A549 (cell line): Measurements from ENCODE around the gene MIPOL1. TPM values are rescaled to one million over a fixed set of nuclear protein-coding genes. Genes with fewer than 3 reads are reported as not detected.
A peak's percentile ranks its signal among the peaks of the same experiment; 100 is the strongest.
"Not testable (repeated sequence)": the region's sequence is repeated elsewhere in the genome, so short reads cannot be mapped to it uniquely, and the experiment has no call there.

Experiments
- ATAC-seq, 2 experiments: fragments of 200-7000 bp in 1 of 2; fragments of >200 bp in 1 of 2; cut with Nextera tagmentation in 1 of 2; cut with Tn5 transposase in 1 of 2; 3 replicates each; pipeline versions ENCODE4 v1.8.0 to v1.9.1; 2018 to 2020; ENCODE audit warnings: mild to moderate bottlenecking in 1 of 2, moderate library complexity in 1 of 2
- CTCF ChIA-PET: fragments of 300-600 bp; sonication (Branson Sonifier 250); formaldehyde crosslinking; extraction: SDS; loops from one replicate; lab custom pipeline; 2021; ENCODE audit warnings: antibody characterized with exemption, inconsistent platforms; lab: Yijun Ruan, JAX
- POLR2A ChIA-PET: fragments of 350-600 bp; formaldehyde crosslinking; extraction: SDS; loops from one replicate; lab custom pipeline; 2021; ENCODE audit warnings: antibody characterized with exemption, inconsistent platforms; lab: Yijun Ruan, JAX
- DNase-seq, 2 experiments: peaks; one replicate each; pipeline versions ENCODE4 v3.0.0 to v3.0.0-alpha.2; 2011 to 2016; ENCODE audit warnings: low read depth in 1 of 2, low spot score in 1 of 2
- FAIRE-seq: peaks from 2 replicates; lab custom pipeline; 2011; peaks lifted over from hg19 to GRCh38; lab: Jason Lieb, UNC
- H3K27ac ChIP-seq, 2 experiments: fragments of >200 bp; sonication (Bioruptor Twin); formaldehyde crosslinking; 3 replicates each; pipeline ENCODE4 v1.5.1; 2016 to 2017
- H3K4me1 ChIP-seq: fragments of >200 bp; sonication (Bioruptor Twin); formaldehyde crosslinking; 3 replicates; pipeline ENCODE4 v1.6.1; 2016
- H3K4me2 ChIP-seq: fragments of >200 bp; sonication (Bioruptor Twin); formaldehyde crosslinking; 3 replicates; pipeline ENCODE4 v1.6.1; 2016
- H3K4me3 ChIP-seq: fragments of >200 bp; sonication (Bioruptor Twin); formaldehyde crosslinking; 3 replicates; pipeline ENCODE4 v1.5.1; 2016
- H3K9me3 ChIP-seq: fragments of >200 bp; sonication (Bioruptor Twin); formaldehyde crosslinking; 3 replicates; pipeline ENCODE4 v1.6.1; 2016
- FOSB ChIP-seq: fragments of 250-450 bp; sonication (Bioruptor Pico); IDR thresholded peaks from 2 replicates; pipeline ENCODE4 v1.5.0; 2020; ENCODE audit warnings: mild to moderate bottlenecking, moderate library complexity
- FOSL2 ChIP-seq, 2 experiments: fragments of 450-650 bp in 1 of 2; fragments of >200 bp in 1 of 2; sonication (Bioruptor Twin) in 1 of 2; formaldehyde crosslinking; IDR thresholded peaks; 2 replicates each; pipeline versions ENCODE4 v1.5.0 to v1.6.1; 2016 to 2020; ENCODE audit warnings: mild to moderate bottlenecking in 1 of 2, moderate library complexity in 1 of 2
- JUNB ChIP-seq: fragments of >200 bp; sonication (Bioruptor Twin); formaldehyde crosslinking; IDR thresholded peaks from 2 replicates; pipeline ENCODE4 v1.6.1; 2016
- NPAS2 ChIP-seq: fragments of 250-450 bp; sonication (Bioruptor Pico); IDR thresholded peaks from 2 replicates; pipeline ENCODE4 v1.8.0; 2022; ENCODE audit warnings: mild to moderate bottlenecking, moderate library complexity, borderline replicate concordance
- RAD21 ChIP-seq, 2 experiments: fragments of >200 bp in 1 of 2; sonication (Bioruptor Twin) in 1 of 2; formaldehyde crosslinking in 1 of 2; IDR thresholded peaks in 1 of 2; conservative IDR thresholded peaks in 1 of 2; 2 replicates in 1 of 2; 3 replicates in 1 of 2; pipeline ENCODE4 v1.6.1; 2012 to 2018; ENCODE audit warnings: inconsistent platforms in 1 of 2
- SMC3 ChIP-seq: fragments of >200 bp; sonication (Bioruptor Twin); formaldehyde crosslinking; IDR thresholded peaks from 3 replicates; pipeline ENCODE4 v1.6.1; 2018; ENCODE audit warnings: inconsistent platforms
- WGBS: methylation state at CpG from one replicate; pipeline ENCODE4 v1.1.6; 2017; ENCODE audit errors: missing lambda C conversion rate; 5-methylcytosine and 5-hydroxymethylcytosine counted together
- polyA plus RNA-seq, 4 experiments: library from polyadenylated mRNA; depleted of rRNA in 3 of 4; stranded (reverse); fragments of >200 nt; fragmentation: RNase III in 1 of 4; extraction: RNeasy Plus Mini Kit Qiagen cat#74134 plus additional on column Dnase treatment in 1 of 4; gene quantifications; 2 replicates in 3 of 4; 3 replicates in 1 of 4; pipeline ENCODE4 v1.2.3, GENCODE V29; 2011 to 2017
- TF ChIP-seq, protein P1 (sequence below): fragments of >200 bp; sonication (Bioruptor Twin); formaldehyde crosslinking; IDR thresholded peaks from 3 replicates; pipeline ENCODE4 v1.5.1; 2016
- TF ChIP-seq, protein P2 (sequence below): fragments of 200-600 bp; sonication (generic); IDR thresholded peaks from 2 replicates; pipeline ENCODE4 v1.6.1; 2016; ENCODE audit warnings: antibody characterized with exemption, mild to moderate bottlenecking, moderate library complexity

MIPOL1 gene
- polyA plus RNA-seq, 2 of the 4 experiments (the other 2 are of a cell fraction), result 5.2 to 13.4 TPM

DNA sequence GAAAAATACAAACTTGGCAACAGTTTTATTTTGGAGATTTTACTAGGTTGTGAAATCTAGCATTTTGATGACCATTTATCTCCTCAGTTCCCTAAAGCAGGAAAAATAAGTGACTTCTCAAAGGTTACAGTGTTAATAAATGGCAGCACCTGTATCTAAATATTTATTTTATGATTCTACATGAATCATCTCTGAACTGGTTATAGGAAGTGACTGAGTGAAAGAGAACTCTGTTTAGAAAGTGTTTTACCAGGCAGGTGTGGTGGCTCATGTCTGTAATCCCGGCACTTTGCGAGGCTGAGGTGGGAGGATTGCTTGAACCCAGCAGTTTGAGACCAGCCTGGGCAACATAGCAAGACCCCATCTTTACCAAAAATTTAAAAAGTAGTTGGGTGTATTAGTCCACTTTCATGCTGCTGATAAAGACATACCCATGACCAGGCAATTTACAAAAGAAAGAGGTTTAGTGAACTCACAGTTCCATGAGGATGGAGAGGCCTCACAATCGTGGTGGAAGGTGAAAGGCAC is 26.3 kb downstream of the MIPOL1 start:
- FAIRE-seq (no peak), ATAC-seq (no peak)
- TF ChIP-seq JUNB (peak; percentile 48), SMC3 (no peak), FOSL2 (IDR thresholded peaks at IDR 0.05) (no peak), FOSL2 (CRISPR knock-in tag; IDR thresholded peaks at IDR 0.05) (0 out of 2 replicates have a peak, but pooled peaks have one; percentile 14)
- TF ChIP-seq, all 56 proteins: peak for 2
- no peak overlapping the region for H3K4me3 ChIP-seq
- 34% methylated on average over 3 of the region's 3 CpGs for WGBS
- peak in 1 of 2 experiments; percentile 22 for DNase-seq
- H3K27ac ChIP-seq, result no peak overlapping the region
- H3K9me3 ChIP-seq, result peaks cover 18% of the 10 kb centered on the region
- ChIA-PET CTCF (no interaction called here), POLR2A (no interaction called here)
- H3K4me2 ChIP-seq, result peak overlapping the region; percentile 7; the same call in 2 of the 3 replicates
- H3K4me1 ChIP-seq, result peaks cover 10% of the 10 kb centered on the region; the same call in 1 of the 3 replicates

DNA sequence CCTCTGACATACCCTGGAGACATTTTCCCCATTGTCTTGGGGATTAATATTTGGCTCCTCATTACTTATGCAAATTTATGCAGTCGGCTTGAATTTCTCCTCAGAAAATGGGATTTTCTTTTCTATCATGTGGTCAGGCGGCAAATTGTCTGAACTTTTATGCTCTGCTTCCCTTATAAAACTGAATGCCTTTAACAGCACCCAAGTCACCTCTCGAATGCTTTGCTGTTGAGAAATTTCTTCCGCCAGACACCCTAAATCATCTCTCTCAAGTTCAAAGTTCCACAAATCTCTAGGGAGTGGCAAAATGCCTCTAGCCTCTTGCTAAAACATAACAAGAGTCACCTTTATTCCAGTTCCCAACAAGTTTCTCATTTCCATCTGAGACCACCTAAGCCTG is 27.9 kb downstream of the MIPOL1 start:
- Histone ChIP-seq H3K9me3 (peaks cover 18% of the 10 kb centered on the region), H3K4me1 (peaks cover 13% of the 10 kb centered on the region; the same call in 1 of the 3 replicates)
- ATAC-seq, DNase-seq, H3K4me2 ChIP-seq, FAIRE-seq, H3K4me3 ChIP-seq, POLR2A ChIA-PET, CTCF ChIA-PET, H3K27ac ChIP-seq: not testable (repeated sequence)
- 92% methylated on average over 4 of the region's 4 CpGs for WGBS

DNA sequence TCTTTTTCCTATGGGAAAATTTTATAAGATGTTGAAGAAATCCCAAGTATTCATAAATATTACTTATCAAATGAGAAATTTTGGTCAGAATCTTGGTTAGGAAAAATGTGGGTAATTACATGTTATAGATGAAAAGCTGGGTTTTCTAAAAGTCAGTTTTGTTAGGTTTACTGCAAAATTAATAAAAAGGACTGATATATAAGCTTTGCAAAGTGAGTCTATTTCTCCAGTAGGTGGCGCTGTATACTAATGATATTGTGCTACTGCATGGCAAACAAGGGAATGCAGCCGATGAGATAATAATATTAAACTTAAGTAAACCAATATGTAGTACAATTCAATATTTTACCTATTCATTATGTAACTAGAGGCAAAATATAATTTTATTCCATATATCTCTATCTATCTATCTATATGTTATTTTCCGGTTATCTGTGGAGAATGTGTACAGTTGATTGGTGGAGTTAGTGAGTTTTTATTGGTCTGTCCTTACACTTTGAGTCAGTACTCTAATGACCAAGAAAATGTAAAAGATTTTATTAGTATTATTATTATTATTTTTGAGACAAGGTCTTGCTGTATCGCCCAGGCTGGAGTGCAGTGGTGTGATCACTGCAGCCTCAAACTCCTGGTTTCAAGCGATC is 32.9 kb downstream of the MIPOL1 start:
- peak; percentile 35 to 70 for DNase-seq
- 62% methylated on average over 5 of the region's 5 CpGs for WGBS

More for the DNA sequence above, 32.9 kb downstream of the MIPOL1 start:
- TF ChIP-seq, protein P1, sequence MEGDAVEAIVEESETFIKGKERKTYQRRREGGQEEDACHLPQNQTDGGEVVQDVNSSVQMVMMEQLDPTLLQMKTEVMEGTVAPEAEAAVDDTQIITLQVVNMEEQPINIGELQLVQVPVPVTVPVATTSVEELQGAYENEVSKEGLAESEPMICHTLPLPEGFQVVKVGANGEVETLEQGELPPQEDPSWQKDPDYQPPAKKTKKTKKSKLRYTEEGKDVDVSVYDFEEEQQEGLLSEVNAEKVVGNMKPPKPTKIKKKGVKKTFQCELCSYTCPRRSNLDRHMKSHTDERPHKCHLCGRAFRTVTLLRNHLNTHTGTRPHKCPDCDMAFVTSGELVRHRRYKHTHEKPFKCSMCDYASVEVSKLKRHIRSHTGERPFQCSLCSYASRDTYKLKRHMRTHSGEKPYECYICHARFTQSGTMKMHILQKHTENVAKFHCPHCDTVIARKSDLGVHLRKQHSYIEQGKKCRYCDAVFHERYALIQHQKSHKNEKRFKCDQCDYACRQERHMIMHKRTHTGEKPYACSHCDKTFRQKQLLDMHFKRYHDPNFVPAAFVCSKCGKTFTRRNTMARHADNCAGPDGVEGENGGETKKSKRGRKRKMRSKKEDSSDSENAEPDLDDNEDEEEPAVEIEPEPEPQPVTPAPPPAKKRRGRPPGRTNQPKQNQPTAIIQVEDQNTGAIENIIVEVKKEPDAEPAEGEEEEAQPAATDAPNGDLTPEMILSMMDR, result peak; percentile 82
- TF ChIP-seq RAD21 (conservative IDR thresholded peaks at IDR 0.05 in 1 of 2, IDR thresholded peaks at IDR 0.05 in 1 of 2) (peak; percentile 55 to 57), FOSB (no peak), SMC3 (0 out of 3 replicates have a peak, but pooled peaks have one; percentile 30), NPAS2 (CRISPR knock-in tag) (no peak)
- TF ChIP-seq, protein P2, sequence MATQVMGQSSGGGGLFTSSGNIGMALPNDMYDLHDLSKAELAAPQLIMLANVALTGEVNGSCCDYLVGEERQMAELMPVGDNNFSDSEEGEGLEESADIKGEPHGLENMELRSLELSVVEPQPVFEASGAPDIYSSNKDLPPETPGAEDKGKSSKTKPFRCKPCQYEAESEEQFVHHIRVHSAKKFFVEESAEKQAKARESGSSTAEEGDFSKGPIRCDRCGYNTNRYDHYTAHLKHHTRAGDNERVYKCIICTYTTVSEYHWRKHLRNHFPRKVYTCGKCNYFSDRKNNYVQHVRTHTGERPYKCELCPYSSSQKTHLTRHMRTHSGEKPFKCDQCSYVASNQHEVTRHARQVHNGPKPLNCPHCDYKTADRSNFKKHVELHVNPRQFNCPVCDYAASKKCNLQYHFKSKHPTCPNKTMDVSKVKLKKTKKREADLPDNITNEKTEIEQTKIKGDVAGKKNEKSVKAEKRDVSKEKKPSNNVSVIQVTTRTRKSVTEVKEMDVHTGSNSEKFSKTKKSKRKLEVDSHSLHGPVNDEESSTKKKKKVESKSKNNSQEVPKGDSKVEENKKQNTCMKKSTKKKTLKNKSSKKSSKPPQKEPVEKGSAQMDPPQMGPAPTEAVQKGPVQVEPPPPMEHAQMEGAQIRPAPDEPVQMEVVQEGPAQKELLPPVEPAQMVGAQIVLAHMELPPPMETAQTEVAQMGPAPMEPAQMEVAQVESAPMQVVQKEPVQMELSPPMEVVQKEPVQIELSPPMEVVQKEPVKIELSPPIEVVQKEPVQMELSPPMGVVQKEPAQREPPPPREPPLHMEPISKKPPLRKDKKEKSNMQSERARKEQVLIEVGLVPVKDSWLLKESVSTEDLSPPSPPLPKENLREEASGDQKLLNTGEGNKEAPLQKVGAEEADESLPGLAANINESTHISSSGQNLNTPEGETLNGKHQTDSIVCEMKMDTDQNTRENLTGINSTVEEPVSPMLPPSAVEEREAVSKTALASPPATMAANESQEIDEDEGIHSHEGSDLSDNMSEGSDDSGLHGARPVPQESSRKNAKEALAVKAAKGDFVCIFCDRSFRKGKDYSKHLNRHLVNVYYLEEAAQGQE, result no peak
- Histone ChIP-seq H3K4me1 (0 out of 3 replicates have a peak, but pooled peaks cover 3% of the 10 kb centered on the region), H3K27ac (no peak overlapping the region), H3K4me3 (no peak overlapping the region), H3K4me2 (no peak overlapping the region), H3K9me3 (0 out of 3 replicates have a peak, but pooled peaks cover under 1% of the 10 kb centered on the region)
- peak; percentile 28 for FAIRE-seq
- ATAC-seq, result peak; percentile 73 to 85; a peak in 5 of 6 replicates
- CTCF ChIA-PET, result interaction anchor here (0.6 to 3.3 kb wide), 38 partner anchors 9 to 1165 kb away, joined by 3 to 16 read pairs (median 4); partner anchors contain the start of genes FOXA1, SLC25A21 and TTC6
- POLR2A ChIA-PET, result interaction anchor here (0.9 to 1.0 kb wide), 3 partner anchors 33 to 365 kb away, joined by 3 to 4 read pairs (median 3); partner anchors contain the start of genes FOXA1, MIPOL1 and TTC6
